Measurements from ENCODE around the gene CCDC88B. TPM values are rescaled to one million over a fixed set of nuclear protein-coding genes. Genes with fewer than 3 reads are reported as not detected.
A peak's percentile ranks its signal among the peaks of the same experiment; 100 is the strongest.

Gene CCDC88B
- total and polyA plus RNA-seq, 9 of the 15 experiments (the other 6 are each of a cell fraction or from before 2014, with no cell fraction given) = 0.13 to 18.1 (median 7.9) TPM

DNA sequence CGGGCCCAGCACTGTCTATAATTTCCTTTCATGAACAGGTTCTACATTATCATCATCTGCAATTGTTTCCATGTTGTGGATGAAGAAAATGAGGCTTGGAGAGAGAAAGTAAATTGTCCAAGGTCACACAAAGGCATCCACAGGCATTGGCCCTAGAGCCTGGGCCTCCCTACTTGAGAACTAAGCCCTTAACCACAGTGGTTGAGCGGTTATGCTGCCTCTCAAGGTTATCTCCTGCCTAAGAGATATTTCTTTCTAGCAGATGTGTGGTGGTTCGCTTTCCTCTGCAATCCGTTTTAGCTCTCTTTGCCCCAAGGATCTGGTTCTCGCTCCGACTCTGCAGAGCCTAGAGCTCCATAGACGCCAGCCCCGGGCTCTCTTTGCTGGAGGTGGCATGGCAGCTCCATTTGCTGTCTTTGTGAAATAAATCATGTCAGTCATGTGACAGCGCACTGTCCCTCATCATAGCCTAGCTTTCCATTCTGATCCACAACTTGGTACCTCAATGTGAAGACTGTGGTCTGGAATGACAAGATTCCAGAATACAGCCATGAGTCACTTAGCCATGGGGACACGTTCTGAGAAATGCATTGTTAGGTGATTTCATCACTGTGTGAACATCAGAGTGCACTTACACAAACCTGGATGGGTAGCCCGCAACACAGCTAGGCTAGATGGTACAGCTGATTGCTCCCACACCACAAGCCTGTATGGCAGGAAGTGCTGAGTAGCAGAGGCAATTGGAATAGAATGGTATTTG lies 46.1 kb downstream of the CCDC88B start:
- Histone ChIP-seq H3K4me2 (ENCODE audit: insufficient read depth, low read length) (no peak overlapping the region; the same call in 1 of the 2 replicates), H3K4me3 (no peak overlapping the region), H3K79me2 (ENCODE audit: control insufficient read depth, insufficient read depth, low read length) (no peaks in the 10 kb centered on the region), H3K4me1 (replicated peaks in 1 of 2; ENCODE audit: control insufficient read depth in 2 of 2, insufficient read depth in 2 of 2, low read length in 2 of 2) (peaks cover 9 to 11% of the 10 kb centered on the region in 2 experiments), H3K9ac (ENCODE audit: insufficient read depth in 1 of 2, low read depth in 2 of 2, low read length in 2 of 2) (no peak overlapping the region), H4K20me1 (replicated peaks; ENCODE audit: control insufficient read depth, insufficient read depth, low read length) (0 out of 2 replicates have a peak, but pooled peaks cover 10% of the 10 kb centered on the region), H3K36me3 (ENCODE audit: control insufficient read depth, insufficient read depth, low read length) (no peaks in the 10 kb centered on the region), H3K9me3 (replicated peaks; ENCODE audit: control insufficient read depth, insufficient read depth, low read depth, low read length) (no peaks in the 10 kb centered on the region), H3K27me3 (ENCODE audit: control insufficient read depth in 2 of 2, insufficient read depth in 2 of 2, low read length in 2 of 2) (peaks cover 49 to 76% of the 10 kb centered on the region in 2 experiments), H3K9me1 (ENCODE audit: control insufficient read depth, insufficient read depth, low read length) (peaks cover 2% of the 10 kb centered on the region), H2AFZ (ENCODE audit: low read depth, low read length) (no peak overlapping the region), H3K27ac (ENCODE audit: extremely low read depth, low read depth, low read length) (no peak overlapping the region)
- ChIA-PET CTCF (ENCODE audit: low intra/inter-chr PET ratio) (no interaction called here), POLR2A (interaction anchor here (0.7 to 1.0 kb wide), 4 partner anchors 10 to 142 kb away, joined by 3 to 4 read pairs (median 3); no protein-coding TSS in a partner anchor)
- intact Hi-C loops (cut with micrococcal nuclease) = no loop called here
- in situ Hi-C loops (cut with MboI) = no loop called here
- DNase-seq (ENCODE audit: extremely low read depth in 1 of 4, low spot score in 3 of 4) = no peak
- no peak for ATAC-seq
- 7% methylated on average over 11 of the region's 11 CpGs for WGBS (ENCODE audit: insufficient coverage, low coverage, missing lambda C conversion rate)
- no TSS peak for BruUV-seq (replicated peaks)
- no peak for FAIRE-seq
- TF ChIP-seq MEIS2 (IDR thresholded peaks at IDR 0.05; ENCODE audit: partially characterized antibody) = peak; percentile 86
- TF ChIP-seq, protein P1, sequence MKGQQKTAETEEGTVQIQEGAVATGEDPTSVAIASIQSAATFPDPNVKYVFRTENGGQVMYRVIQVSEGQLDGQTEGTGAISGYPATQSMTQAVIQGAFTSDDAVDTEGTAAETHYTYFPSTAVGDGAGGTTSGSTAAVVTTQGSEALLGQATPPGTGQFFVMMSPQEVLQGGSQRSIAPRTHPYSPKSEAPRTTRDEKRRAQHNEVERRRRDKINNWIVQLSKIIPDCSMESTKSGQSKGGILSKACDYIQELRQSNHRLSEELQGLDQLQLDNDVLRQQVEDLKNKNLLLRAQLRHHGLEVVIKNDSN (CRISPR knock-in tag; IDR thresholded peaks at IDR 0.05) = peak; percentile 23; the same call in 1 of the 2 replicates
- 0 out of 2 replicates have a peak, but pooled peaks have one; percentile 19 for TF ChIP-seq ZNF584 (CRISPR knock-in tag; IDR thresholded peaks at IDR 0.05; ENCODE audit: low read depth)
- TF ChIP-seq, protein P2, sequence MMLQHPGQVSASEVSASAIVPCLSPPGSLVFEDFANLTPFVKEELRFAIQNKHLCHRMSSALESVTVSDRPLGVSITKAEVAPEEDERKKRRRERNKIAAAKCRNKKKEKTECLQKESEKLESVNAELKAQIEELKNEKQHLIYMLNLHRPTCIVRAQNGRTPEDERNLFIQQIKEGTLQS (IDR thresholded peaks at IDR 0.05) = peak; percentile 82
- TF ChIP-seq, protein P2 (CRISPR knock-in tag; conservative IDR thresholded peaks at IDR 0.05) = no peak
- TF ChIP-seq SREBF2 (CRISPR knock-in tag; IDR thresholded peaks at IDR 0.05) = no peak
- no peak for TF ChIP-seq CAMTA2 (CRISPR knock-in tag; conservative IDR thresholded peaks at IDR 0.05)
- no peak for TF ChIP-seq ZNF512 (tag; IDR thresholded peaks at IDR 0.05)
- TF ChIP-seq ATF7 (IDR thresholded peaks at IDR 0.05) = 0 out of 2 replicates have a peak, but pooled peaks have one; percentile 22
- TF ChIP-seq CTBP1 (IDR thresholded peaks at IDR 0.05; ENCODE audit: borderline replicate concordance) = peak; percentile 56; the same call in 1 of the 2 replicates
- TF ChIP-seq, protein P3, sequence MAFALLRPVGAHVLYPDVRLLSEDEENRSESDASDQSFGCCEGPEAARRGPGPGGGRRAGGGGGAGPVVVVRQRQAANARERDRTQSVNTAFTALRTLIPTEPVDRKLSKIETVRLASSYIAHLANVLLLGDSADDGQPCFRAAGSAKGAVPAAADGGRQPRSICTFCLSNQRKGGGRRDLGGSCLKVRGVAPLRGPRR (CRISPR knock-in tag; IDR thresholded peaks at IDR 0.05) = no peak
- peak; percentile 30; the same call in 1 of the 2 replicates for TF ChIP-seq CEBPG (CRISPR knock-in tag; IDR thresholded peaks at IDR 0.05)
- peak in 1 of 2 experiments; percentile 88; a peak in 3 of 4 replicates for TF ChIP-seq CEBPG (tag; conservative IDR thresholded peaks at IDR 0.05 in 1 of 2, IDR thresholded peaks at IDR 0.05 in 1 of 2)
- TF ChIP-seq, protein P4, sequence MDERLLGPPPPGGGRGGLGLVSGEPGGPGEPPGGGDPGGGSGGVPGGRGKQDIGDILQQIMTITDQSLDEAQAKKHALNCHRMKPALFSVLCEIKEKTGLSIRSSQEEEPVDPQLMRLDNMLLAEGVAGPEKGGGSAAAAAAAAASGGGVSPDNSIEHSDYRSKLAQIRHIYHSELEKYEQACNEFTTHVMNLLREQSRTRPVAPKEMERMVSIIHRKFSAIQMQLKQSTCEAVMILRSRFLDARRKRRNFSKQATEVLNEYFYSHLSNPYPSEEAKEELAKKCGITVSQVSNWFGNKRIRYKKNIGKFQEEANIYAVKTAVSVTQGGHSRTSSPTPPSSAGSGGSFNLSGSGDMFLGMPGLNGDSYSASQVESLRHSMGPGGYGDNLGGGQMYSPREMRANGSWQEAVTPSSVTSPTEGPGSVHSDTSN (CRISPR knock-in tag; IDR thresholded peaks at IDR 0.05; ENCODE audit: low read depth) = no peak
- TF ChIP-seq, protein P4 (tag; conservative IDR thresholded peaks at IDR 0.05; ENCODE audit: low read depth) = peak; percentile 77
